Chondrocyte (in vitro differentiated cells): ENCODE results near the gene BBX. TPM values are rescaled to one million over a fixed set of nuclear protein-coding genes. Genes with fewer than 3 reads are reported as not detected.

ENCODE experiments used
- DNase-seq: peaks from one replicate; pipeline ENCODE4 v3.0.0; 2021; ENCODE audit warnings: mixed read lengths, low spot score
- H3K27ac Mint-ChIP-seq: one replicate; pipeline ENCODE4 v1.8.0; 2021; ENCODE audit warnings: mild to moderate bottlenecking, moderate library complexity, mixed read lengths; ENCODE audit not compliant: unreplicated experiment
- H3K27me3 Mint-ChIP-seq: 2 replicates; pipeline ENCODE4 v1.8.0; 2021; ENCODE audit warnings: low read depth, mixed read lengths
- H3K36me3 Mint-ChIP-seq: 2 replicates; pipeline ENCODE4 v1.8.0; 2021; ENCODE audit warnings: low read depth, mixed read lengths
- H3K4me1 Mint-ChIP-seq: 2 replicates; pipeline ENCODE4 v1.8.0; 2021; ENCODE audit warnings: low read depth, mild to moderate bottlenecking, mixed read lengths
- H3K4me3 Mint-ChIP-seq: one replicate; pipeline ENCODE4 v1.8.0; 2021; ENCODE audit warnings: mild to moderate bottlenecking, moderate library complexity, mixed read lengths; ENCODE audit not compliant: unreplicated experiment
- H3K9me3 Mint-ChIP-seq: 2 replicates; pipeline ENCODE4 v1.8.0; 2021; ENCODE audit warnings: low read depth, mixed read lengths
- total RNA-seq: library from RNA; stranded (reverse); gene quantifications from 3 replicates; pipeline ENCODE4 v1.2.1, GENCODE V29; 2021
- TF ChIP-seq, protein P1 (sequence below): fragments of 200-600 bp; sonication (generic); IDR thresholded peaks from 2 replicates; pipeline ENCODE4 v1.5.0; 2021; ENCODE audit warnings: antibody characterized with exemption, mild to moderate bottlenecking, moderate library complexity

The BBX gene
- total RNA-seq, 1 donor from 2014 or later, result 69.6 TPM

DNA sequence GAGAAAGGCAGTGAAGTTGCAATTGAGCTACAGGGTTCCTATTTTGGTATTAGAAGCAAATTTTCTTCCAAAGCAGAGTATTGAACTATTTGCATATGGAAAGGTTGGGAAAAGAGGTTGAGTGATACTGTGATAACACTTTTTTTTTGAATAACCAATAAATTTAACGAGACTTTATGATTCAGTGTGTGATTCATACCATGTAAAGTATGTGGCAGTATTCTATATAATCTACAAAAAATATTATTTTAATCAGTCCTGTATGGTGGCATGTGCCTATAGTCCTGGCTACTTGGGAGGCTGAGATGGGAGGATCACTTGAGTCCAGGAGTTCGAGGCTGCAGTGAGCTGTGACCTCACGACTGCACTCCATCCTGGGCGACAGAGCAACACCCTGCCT lies 206.9 kb downstream of the BBX start:
- no peaks in the 10 kb centered on the region for H3K9me3 Mint-ChIP-seq
- DNase-seq, result no peak
- H3K27ac Mint-ChIP-seq, result no peak overlapping the region
- no peaks in the 10 kb centered on the region for H3K4me1 Mint-ChIP-seq
- H3K36me3 Mint-ChIP-seq, result peaks cover 12% of the 10 kb centered on the region
- H3K4me3 Mint-ChIP-seq, result no peak overlapping the region
- TF ChIP-seq, protein P1, sequence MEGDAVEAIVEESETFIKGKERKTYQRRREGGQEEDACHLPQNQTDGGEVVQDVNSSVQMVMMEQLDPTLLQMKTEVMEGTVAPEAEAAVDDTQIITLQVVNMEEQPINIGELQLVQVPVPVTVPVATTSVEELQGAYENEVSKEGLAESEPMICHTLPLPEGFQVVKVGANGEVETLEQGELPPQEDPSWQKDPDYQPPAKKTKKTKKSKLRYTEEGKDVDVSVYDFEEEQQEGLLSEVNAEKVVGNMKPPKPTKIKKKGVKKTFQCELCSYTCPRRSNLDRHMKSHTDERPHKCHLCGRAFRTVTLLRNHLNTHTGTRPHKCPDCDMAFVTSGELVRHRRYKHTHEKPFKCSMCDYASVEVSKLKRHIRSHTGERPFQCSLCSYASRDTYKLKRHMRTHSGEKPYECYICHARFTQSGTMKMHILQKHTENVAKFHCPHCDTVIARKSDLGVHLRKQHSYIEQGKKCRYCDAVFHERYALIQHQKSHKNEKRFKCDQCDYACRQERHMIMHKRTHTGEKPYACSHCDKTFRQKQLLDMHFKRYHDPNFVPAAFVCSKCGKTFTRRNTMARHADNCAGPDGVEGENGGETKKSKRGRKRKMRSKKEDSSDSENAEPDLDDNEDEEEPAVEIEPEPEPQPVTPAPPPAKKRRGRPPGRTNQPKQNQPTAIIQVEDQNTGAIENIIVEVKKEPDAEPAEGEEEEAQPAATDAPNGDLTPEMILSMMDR, result no peak
- H3K27me3 Mint-ChIP-seq, result no peaks in the 10 kb centered on the region

DNA sequence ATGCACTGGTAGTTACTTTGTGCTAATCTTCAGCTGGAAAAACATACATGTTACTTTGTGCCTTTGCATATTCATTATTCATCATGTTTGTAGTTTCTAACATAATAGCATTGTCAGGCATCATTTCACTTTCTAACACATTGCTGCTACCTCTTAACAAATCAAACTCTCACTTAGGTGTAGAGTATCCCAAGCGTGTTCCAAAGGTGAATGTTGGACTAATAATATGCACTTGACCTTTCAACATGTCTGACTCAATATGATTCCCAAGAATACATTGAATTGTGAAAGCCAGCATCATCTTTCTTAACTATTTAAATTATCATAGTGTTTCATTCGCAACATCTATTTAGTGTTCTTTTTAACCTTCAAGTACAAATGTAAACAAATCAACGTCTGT lies 211.6 kb downstream of the BBX start:
- Mint-ChIP-seq H3K27me3 (no peaks in the 10 kb centered on the region), H3K36me3 (peaks cover 8% of the 10 kb centered on the region), H3K4me1 (no peaks in the 10 kb centered on the region), H3K9me3 (no peaks in the 10 kb centered on the region), H3K27ac (no peak overlapping the region), H3K4me3 (no peak overlapping the region)
- TF ChIP-seq, protein P1, result no peak
- no peak for DNase-seq

DNA sequence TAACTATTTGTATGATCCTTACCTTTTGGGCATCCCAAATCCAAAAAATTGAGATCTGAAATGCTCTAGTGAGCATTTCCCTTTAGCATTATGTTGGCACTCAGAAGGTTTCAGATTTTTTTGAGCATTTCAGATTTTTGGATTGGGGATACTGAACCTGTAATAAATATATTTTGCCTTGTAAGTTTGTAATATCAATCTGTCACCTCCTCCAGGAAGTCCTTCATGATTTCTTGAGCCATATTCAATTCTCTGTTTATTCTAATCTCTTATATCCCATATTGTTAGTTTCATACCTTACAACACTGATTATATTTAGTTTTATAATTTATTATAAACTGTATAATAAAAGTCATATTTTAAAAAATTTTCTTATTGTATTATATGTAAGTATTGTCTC lies 215.2 kb downstream of the BBX start:
- Mint-ChIP-seq H3K9me3 (no peaks in the 10 kb centered on the region), H3K27me3 (no peaks in the 10 kb centered on the region), H3K4me1 (no peaks in the 10 kb centered on the region), H3K36me3 (peaks cover 10% of the 10 kb centered on the region), H3K27ac (no peak overlapping the region), H3K4me3 (no peak overlapping the region)
- DNase-seq, result no peak
- TF ChIP-seq, protein P1, result no peak

DNA sequence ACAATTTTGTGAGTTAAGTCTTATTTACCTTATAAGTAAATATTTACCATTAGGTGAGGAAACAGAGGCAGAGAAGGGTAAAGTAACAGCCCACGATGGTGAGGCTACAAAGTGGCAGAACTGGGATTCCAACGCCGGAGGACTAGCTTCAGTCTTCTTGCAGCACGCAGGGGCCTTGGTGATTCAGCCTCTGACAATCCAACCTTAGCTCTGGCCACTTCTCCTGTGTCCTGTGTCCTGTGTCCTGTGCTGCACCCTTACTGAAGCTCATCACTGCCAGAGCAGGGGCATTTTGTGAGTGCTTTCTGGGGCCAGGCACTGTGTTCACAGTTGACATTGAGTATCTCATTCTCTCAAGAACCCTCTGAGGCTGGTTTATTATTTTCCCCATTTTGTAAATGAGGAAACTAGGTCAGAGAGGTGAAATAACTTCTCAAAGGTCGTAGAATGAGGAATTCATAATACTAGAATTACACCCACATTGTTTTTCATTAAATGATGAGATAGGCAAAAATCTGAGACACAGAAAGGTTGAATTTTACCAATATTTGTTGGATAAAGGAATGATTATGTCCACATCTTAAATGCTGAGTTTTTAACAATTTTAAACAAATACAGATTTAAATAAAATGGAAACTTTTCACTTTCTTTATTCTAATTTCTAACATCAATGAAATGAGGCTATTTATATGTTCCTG lies 215.9 kb downstream of the BBX start:
- no peak for DNase-seq
- Mint-ChIP-seq H3K27me3 (no peaks in the 10 kb centered on the region), H3K9me3 (no peaks in the 10 kb centered on the region), H3K4me1 (no peaks in the 10 kb centered on the region), H3K4me3 (no peak overlapping the region), H3K36me3 (peaks cover 9% of the 10 kb centered on the region), H3K27ac (no peak overlapping the region)
- TF ChIP-seq, protein P1, result no peak

DNA sequence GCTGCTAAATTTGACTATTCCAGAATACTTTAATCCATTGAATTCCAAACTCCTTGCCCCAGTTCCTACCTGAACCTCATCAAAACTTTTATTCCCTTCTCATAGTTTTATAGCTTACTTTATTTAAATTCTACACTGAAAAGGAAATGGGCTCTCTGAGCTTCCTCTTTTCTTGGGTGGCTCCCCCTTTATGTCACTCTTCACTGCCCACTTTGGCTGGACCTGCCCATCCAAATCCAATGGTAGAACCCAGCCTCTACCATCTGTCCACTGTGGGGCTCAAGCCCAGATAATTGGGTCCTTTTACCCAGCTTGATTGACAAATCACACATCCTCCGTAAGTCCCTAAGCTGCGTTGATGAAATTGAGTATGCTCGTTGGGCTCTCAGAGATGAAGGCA lies 216.5 kb downstream of the BBX start:
- DNase-seq, result no peak
- H3K36me3 Mint-ChIP-seq, result peaks cover 9% of the 10 kb centered on the region
- no peak overlapping the region for H3K27ac Mint-ChIP-seq
- H3K27me3 Mint-ChIP-seq, result no peaks in the 10 kb centered on the region
- H3K4me3 Mint-ChIP-seq, result no peak overlapping the region
- no peaks in the 10 kb centered on the region for H3K4me1 Mint-ChIP-seq
- no peaks in the 10 kb centered on the region for H3K9me3 Mint-ChIP-seq
- TF ChIP-seq, protein P1, result no peak
